ENCODE measurements around the gene CROCC.

- TF ChIP-seq, protein P1, sequence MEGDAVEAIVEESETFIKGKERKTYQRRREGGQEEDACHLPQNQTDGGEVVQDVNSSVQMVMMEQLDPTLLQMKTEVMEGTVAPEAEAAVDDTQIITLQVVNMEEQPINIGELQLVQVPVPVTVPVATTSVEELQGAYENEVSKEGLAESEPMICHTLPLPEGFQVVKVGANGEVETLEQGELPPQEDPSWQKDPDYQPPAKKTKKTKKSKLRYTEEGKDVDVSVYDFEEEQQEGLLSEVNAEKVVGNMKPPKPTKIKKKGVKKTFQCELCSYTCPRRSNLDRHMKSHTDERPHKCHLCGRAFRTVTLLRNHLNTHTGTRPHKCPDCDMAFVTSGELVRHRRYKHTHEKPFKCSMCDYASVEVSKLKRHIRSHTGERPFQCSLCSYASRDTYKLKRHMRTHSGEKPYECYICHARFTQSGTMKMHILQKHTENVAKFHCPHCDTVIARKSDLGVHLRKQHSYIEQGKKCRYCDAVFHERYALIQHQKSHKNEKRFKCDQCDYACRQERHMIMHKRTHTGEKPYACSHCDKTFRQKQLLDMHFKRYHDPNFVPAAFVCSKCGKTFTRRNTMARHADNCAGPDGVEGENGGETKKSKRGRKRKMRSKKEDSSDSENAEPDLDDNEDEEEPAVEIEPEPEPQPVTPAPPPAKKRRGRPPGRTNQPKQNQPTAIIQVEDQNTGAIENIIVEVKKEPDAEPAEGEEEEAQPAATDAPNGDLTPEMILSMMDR (IDR thresholded peaks at IDR 0.05), result no peak
- no peak for TF ChIP-seq POLR2A (IDR thresholded peaks at IDR 0.05)
- TF ChIP-seq POLR2AphosphoS5 (IDR thresholded peaks at IDR 0.05), result no peak
- TF ChIP-seq EP300 (IDR thresholded peaks at IDR 0.05), result no peak
Measured at GRCh38 chr1:16927711-16928485, 6.2 kb downstream of the CROCC start.

Measured in gastroesophageal sphincter (tissue), 3 donors.